Right lobe of liver (tissue), 4 donors: ENCODE measurements around the gene BFSP1.

Experiments used
- CTCF ChIP-seq, 4 donors: fragments of 200-600 bp in 3 of 4; fragments of 450-650 bp in 1 of 4; IDR thresholded peaks; one replicate each; pipeline versions ENCODE4 v1.5.1 to v1.8.0; 2016 to 2022; ENCODE audit warnings: antibody characterized with exemption in 4 of 4, mild to moderate bottlenecking in 2 of 4
- POLR2A ChIP-seq: fragments of 450-650 bp; IDR thresholded peaks from one replicate; pipeline ENCODE4 v1.6.1; 2017; ENCODE audit warnings: antibody characterized with exemption, mild to moderate bottlenecking
- donor health status: DM: no; HTN: no; CAD: no.
- donor health status: DM: no; HTN: no; CAD: no.
- donor health status: DM: no; HTN: yes; CAD: no.

DNA sequence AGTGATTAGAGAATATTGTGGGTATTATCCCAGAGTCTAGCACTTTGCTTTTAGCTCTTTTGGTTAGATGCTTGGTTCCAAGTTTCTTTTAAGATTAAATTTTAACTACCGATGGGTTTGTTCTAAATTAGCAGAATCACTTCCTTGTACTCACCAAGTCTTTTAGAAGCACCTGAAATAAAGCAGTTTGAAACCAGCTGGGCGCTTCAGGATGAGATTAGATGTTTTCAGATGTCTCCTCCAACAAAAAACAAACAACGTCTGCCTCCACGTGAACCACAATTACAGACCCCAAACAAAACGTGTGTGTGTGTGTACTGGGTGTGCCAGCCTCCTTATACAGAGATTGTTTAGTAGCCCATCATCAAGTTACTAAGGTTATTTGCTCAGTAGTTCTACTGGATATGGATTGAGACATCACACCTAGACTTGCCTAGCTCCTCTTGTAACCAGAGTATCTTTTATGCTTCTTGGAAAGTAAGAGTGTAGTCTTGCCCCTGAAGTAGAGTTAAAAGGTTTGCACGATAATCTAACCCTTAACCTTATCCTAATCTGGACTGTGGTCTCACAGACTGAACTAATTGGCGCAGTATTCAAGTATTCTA, 41.0 kb upstream of the BFSP1 start:
- TF ChIP-seq CTCF (IDR thresholded peaks at IDR 0.05) (no peak), POLR2A (no peak)
